K562 (cell line): ENCODE data around the gene CCT5. TPM values are rescaled to one million over a fixed set of nuclear protein-coding genes. Genes with fewer than 3 reads are reported as not detected.

Experiments used
- ATAC-seq: fragments of 200-7000 bp; cut with Tn5 transposase; 3 replicates; pipeline ENCODE4 v1.9.1; 2020; ENCODE audit warnings: moderate library complexity
- BruUV-seq: library from RNA; stranded (reverse); fragments of 400-500 nt; replicated peaks from 2 replicates; lab custom pipeline; 2021; lab: Mats Ljungman, UMichigan
- CTCF ChIA-PET: fragments of 300-600 bp; formaldehyde crosslinking; extraction: SDS; loops from one replicate; lab custom pipeline; 2021; ENCODE audit warnings: low intra/inter-chr PET ratio; lab: Yijun Ruan, JAX
- POLR2A ChIA-PET: fragments of 300-600, 350-650 bp; sonication (Branson Sonifier 250); formaldehyde crosslinking; extraction: SDS; loops from one replicate; lab custom pipeline; 2021; ENCODE audit warnings: antibody characterized with exemption, inconsistent platforms; lab: Yijun Ruan, JAX
- DNase-seq, 4 experiments: peaks; one replicate each; pipeline versions ENCODE4 v3.0.0 to v3.0.0-alpha.2; 2011 to 2018; ENCODE audit warnings: low spot score in 3 of 4, mixed read lengths in 3 of 4; ENCODE audit errors: extremely low read depth in 1 of 4
- FAIRE-seq: peaks from 2 replicates; lab custom pipeline; 2011; peaks lifted over from hg19 to GRCh38; lab: Jason Lieb, UNC
- H2AFZ ChIP-seq: 2 replicates; pipeline ENCODE4 v1.6.0; 2011; ENCODE audit warnings: low read depth, low read length, control low read depth, inconsistent platforms
- H3K27ac ChIP-seq: fragments of 200-600 bp; 3 replicates; pipeline ENCODE4 v1.8.0; 2011; ENCODE audit warnings: low read depth, mild to moderate bottlenecking, control low read depth, inconsistent platforms, low read length, moderate library complexity, mixed read lengths; ENCODE audit errors: extremely low read depth
- H3K27me3 ChIP-seq, 2 experiments: fragments of 300-600 bp in 1 of 2; 2 replicates in 1 of 2; 3 replicates in 1 of 2; pipeline versions ENCODE4 v1.6.0 to v1.8.0; 2011; ENCODE audit warnings: inconsistent platforms in 2 of 2, low read length in 2 of 2, mild to moderate bottlenecking in 1 of 2, mixed read lengths in 1 of 2, moderate library complexity in 1 of 2; ENCODE audit not compliant: control insufficient read depth in 2 of 2, insufficient read depth in 2 of 2
- H3K36me3 ChIP-seq: fragments of 300-600 bp; 3 replicates; pipeline ENCODE4 v1.8.0; 2011; ENCODE audit warnings: mild to moderate bottlenecking, low read length, inconsistent platforms; ENCODE audit not compliant: control insufficient read depth, insufficient read depth
- H3K4me1 ChIP-seq, 2 experiments: fragments of 200-600 bp in 1 of 2; replicated peaks in 1 of 2; 2 replicates in 1 of 2; 3 replicates in 1 of 2; pipeline versions ENCODE4 v1.5.1 to v1.8.0; 2011; ENCODE audit warnings: inconsistent platforms in 2 of 2, low read length in 2 of 2, mild to moderate bottlenecking in 1 of 2, mixed read lengths in 1 of 2, moderate library complexity in 1 of 2; ENCODE audit not compliant: control insufficient read depth in 2 of 2, insufficient read depth in 2 of 2
- H3K4me2 ChIP-seq: 2 replicates; pipeline ENCODE4 v1.6.1; 2011; ENCODE audit warnings: low read length, control low read depth, inconsistent platforms, mixed read lengths; ENCODE audit not compliant: insufficient read depth
- H3K4me3 ChIP-seq: fragments of 200-600 bp; sonication (generic), shearing (Covaris generic); 2 replicates; pipeline ENCODE4 v1.5.1; 2016; ENCODE audit warnings: control low read depth, inconsistent platforms
- H3K79me2 ChIP-seq: fragments of 200-600 bp; 3 replicates; pipeline ENCODE4 v1.8.0; 2011; ENCODE audit warnings: low read length, inconsistent platforms; ENCODE audit not compliant: control insufficient read depth, insufficient read depth
- H3K9ac ChIP-seq, 2 experiments: 2 replicates each; pipeline versions ENCODE4 v1.6.0 to v1.6.1; 2011; ENCODE audit warnings: low read depth in 2 of 2, low read length in 2 of 2, control low read depth in 1 of 2, inconsistent platforms in 1 of 2, mild to moderate bottlenecking in 1 of 2, mixed read lengths in 1 of 2; ENCODE audit not compliant: insufficient read depth in 1 of 2
- H3K9me1 ChIP-seq: one replicate; pipeline ENCODE4 v1.6.0; 2011; ENCODE audit warnings: inconsistent platforms, mild to moderate bottlenecking, low read length, moderate library complexity; ENCODE audit not compliant: control insufficient read depth, insufficient read depth
- H3K9me3 ChIP-seq: replicated peaks from 2 replicates; pipeline ENCODE4 v1.5.1; 2011; ENCODE audit warnings: low read depth, low read length, inconsistent platforms; ENCODE audit not compliant: control insufficient read depth, insufficient read depth
- H4K20me1 ChIP-seq: replicated peaks from 2 replicates; pipeline ENCODE4 v1.6.1; 2011; ENCODE audit warnings: low read length, inconsistent platforms, mixed read lengths; ENCODE audit not compliant: control insufficient read depth, insufficient read depth
- BCL6 ChIP-seq: fragments of 250-450 bp; sonication (Bioruptor Pico); IDR thresholded peaks from 2 replicates; pipeline ENCODE4 v1.4.0; 2020
- COPS2 ChIP-seq: fragments of 450-650 bp; conservative IDR thresholded peaks from 2 replicates; pipeline ENCODE4 v1.6.1; 2016; ENCODE audit warnings: mild to moderate bottlenecking, moderate library complexity
- HNRNPLL ChIP-seq: fragments of 200-400 bp; formaldehyde crosslinking; IDR thresholded peaks from 2 replicates; pipeline ENCODE4 v1.6.1; 2017; ENCODE audit warnings: low read length, low read depth, mild to moderate bottlenecking; ENCODE audit not compliant: poor library complexity, severe bottlenecking
- NFATC3 ChIP-seq: fragments of 450-650 bp; IDR thresholded peaks from 2 replicates; pipeline ENCODE4 v1.6.1; 2017; ENCODE audit warnings: mild to moderate bottlenecking
- SIN3B ChIP-seq: fragments of 450-650 bp; IDR thresholded peaks from 2 replicates; pipeline ENCODE4 v1.6.1; 2017; ENCODE audit warnings: low read depth, mild to moderate bottlenecking, moderate library complexity
- SMAD4 ChIP-seq: fragments of 250-450 bp; sonication (Bioruptor Pico); conservative IDR thresholded peaks from 2 replicates; pipeline ENCODE4 v1.8.0; 2021; ENCODE audit warnings: inconsistent platforms, mild to moderate bottlenecking, moderate library complexity
- SP1 ChIP-seq: sonication (generic); formaldehyde crosslinking; IDR thresholded peaks from 2 replicates; pipeline ENCODE4 v1.8.1; 2022; ENCODE audit warnings: mild to moderate bottlenecking, missing genetic modification reagents
- WGBS: fragments of 100-300 bp; shearing (Covaris generic); methylation state at CpG from one replicate; pipeline ENCODE4 v1.1.6; 2016; ENCODE audit warnings: low coverage, mixed read lengths; ENCODE audit not compliant: insufficient coverage; ENCODE audit errors: missing lambda C conversion rate; 5-methylcytosine and 5-hydroxymethylcytosine counted together
- in situ Hi-C: fragments of 300-500 bp; cut with MboI; formaldehyde crosslinking; loops from 4 replicates; pipeline ENCODE4 v1.15.0; 2018; ENCODE audit warnings: inconsistent platforms, mixed read lengths
- intact Hi-C: fragments of 100-400 bp; cut with micrococcal nuclease; formaldehyde crosslinking; loops from 2 replicates; pipeline ENCODE4 v1.14.2; 2022
- polyA plus RNA-seq, 8 experiments: library from polyadenylated mRNA; depleted of rRNA in 4 of 8; stranded (reverse) in 5 of 8; unstranded in 3 of 8; fragments of >200 nt; fragmentation: Nextera tagmentation in 2 of 8; fragmentation: Illumina TruSeq in 1 of 8; extraction: Ambion mirVana in 2 of 8; extraction: Trizol in 1 of 8; gene quantifications; 2 replicates each; pipeline versions ENCODE4 v1.2.1 to v1.2.3, GENCODE V29; 2011 to 2014; ENCODE audit warnings: inconsistent platforms in 1 of 8, missing spikeins in 1 of 8
- total RNA-seq, 7 experiments: library from RNA; depleted of rRNA in 6 of 7; stranded (reverse); fragments of >200 nt in 6 of 7; fragmentation: Illumina TruSeq in 2 of 7; extraction: Trizol in 2 of 7; gene quantifications; 2 replicates each; pipeline versions ENCODE4 v1.2.1 to v1.2.3, GENCODE V29; 2011 to 2021; ENCODE audit warnings: low replicate concordance in 1 of 7
- TF ChIP-seq, protein P1 (sequence below): sonication (generic); formaldehyde crosslinking; IDR thresholded peaks from 2 replicates; pipeline ENCODE4 v1.9.0; 2022; ENCODE audit warnings: mild to moderate bottlenecking, missing genetic modification reagents
- TF ChIP-seq, protein P2 (sequence below), 2 experiments: IDR thresholded peaks in 1 of 2; conservative IDR thresholded peaks in 1 of 2; 2 replicates each; pipeline ENCODE4 v1.6.1; 2016; ENCODE audit warnings: low read depth in 2 of 2, mild to moderate bottlenecking in 1 of 2, missing compliant biosample characterization in 1 of 2, missing genetic modification characterization in 1 of 2, moderate library complexity in 1 of 2
- TF ChIP-seq, protein P3 (sequence below): fragments of 450-650 bp; IDR thresholded peaks from 2 replicates; pipeline ENCODE4 v1.6.1; 2017; ENCODE audit warnings: antibody characterized with exemption, mild to moderate bottlenecking

CCT5 gene
- total and polyA plus RNA-seq, 9 of the 15 experiments (the other 6 are each of a cell fraction or from before 2014, with no cell fraction given), result 782 to 1,606 (median 1,153) TPM

DNA sequence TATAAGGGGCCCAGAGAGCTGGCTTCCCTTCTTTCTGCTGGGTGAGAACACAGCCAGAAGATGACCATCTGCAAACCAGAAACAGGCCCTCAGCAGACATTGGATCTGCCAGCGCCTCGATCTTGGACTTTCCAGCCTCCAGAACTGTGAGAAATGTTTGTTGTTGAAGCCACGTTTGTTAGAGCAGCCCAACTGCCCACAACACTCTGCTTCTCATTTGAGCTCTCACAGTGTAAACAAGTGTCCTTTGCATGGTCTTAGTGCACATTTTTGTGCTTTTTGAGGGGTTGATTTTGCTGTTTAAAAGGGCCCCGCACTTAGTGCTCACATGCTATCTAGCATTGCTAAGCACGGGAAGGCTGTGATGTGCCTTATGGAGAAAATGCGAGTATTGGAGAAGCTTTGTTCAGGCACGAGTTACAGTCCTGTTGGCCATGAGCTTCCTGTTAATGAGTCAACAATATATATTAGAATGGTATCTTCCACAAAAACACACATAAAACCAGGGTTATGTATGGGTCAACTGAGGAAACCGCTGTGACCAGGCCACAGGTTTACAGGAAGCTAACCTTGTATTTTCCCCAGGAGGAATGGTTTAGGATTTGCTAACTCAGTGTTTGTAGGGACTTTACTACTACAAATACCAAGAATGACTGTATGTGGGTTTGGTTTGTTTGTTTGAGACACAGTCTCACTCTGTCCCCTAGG is 45.7 kb downstream of the CCT5 start:
- POLR2A ChIA-PET, result interaction anchor here (0.6 to 1.7 kb wide), 6 partner anchors 15 to 454 kb away, joined by 3 to 4 read pairs (median 3); partner anchors contain the start of genes CCT5 and MARCHF6
- Histone ChIP-seq H3K9me1 (no peaks in the 10 kb centered on the region), H3K27me3 (no peaks in the 10 kb centered on the region), H3K9me3 (peaks cover 8% of the 10 kb centered on the region; the same call in 1 of the 2 replicates), H3K4me1 (peaks cover 40 to 53% of the 10 kb centered on the region in 2 experiments), H3K27ac (peak overlapping the region; percentile 81), H3K79me2 (peaks cover 89% of the 10 kb centered on the region), H4K20me1 (no peaks in the 10 kb centered on the region), H3K9ac (peak overlapping the region; percentile 14 to 32; a peak in 3 of 4 replicates), H3K4me3 (no peak overlapping the region), H3K4me2 (peak overlapping the region; percentile 4), H2AFZ (no peak overlapping the region), H3K36me3 (peaks cover 70% of the 10 kb centered on the region)
- BruUV-seq, result no TSS peak
- in situ Hi-C loops, result no loop called here
- FAIRE-seq, result peak; percentile 11
- 45% methylated on average over 8 of the region's 8 CpGs for WGBS
- CTCF ChIA-PET, result interaction anchor here (0.6 kb wide), 1 partner anchor 121 kb away, joined by 3 read pairs; no protein-coding TSS in a partner anchor
- intact Hi-C loops, result no loop called here
- DNase-seq, result peak in 1 of 4 experiments; percentile 49
- ATAC-seq, result no peak
- no peak for TF ChIP-seq SP1 (CRISPR knock-in tag)
- TF ChIP-seq NFATC3, result no peak
- TF ChIP-seq COPS2, result no peak
- TF ChIP-seq, protein P1, sequence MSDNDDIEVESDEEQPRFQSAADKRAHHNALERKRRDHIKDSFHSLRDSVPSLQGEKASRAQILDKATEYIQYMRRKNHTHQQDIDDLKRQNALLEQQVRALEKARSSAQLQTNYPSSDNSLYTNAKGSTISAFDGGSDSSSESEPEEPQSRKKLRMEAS, result peak; percentile 44; the same call in 1 of the 2 replicates
- TF ChIP-seq SMAD4 (CRISPR knock-in tag), result peak; percentile 13; the same call in 1 of the 2 replicates
- TF ChIP-seq, protein P2, sequence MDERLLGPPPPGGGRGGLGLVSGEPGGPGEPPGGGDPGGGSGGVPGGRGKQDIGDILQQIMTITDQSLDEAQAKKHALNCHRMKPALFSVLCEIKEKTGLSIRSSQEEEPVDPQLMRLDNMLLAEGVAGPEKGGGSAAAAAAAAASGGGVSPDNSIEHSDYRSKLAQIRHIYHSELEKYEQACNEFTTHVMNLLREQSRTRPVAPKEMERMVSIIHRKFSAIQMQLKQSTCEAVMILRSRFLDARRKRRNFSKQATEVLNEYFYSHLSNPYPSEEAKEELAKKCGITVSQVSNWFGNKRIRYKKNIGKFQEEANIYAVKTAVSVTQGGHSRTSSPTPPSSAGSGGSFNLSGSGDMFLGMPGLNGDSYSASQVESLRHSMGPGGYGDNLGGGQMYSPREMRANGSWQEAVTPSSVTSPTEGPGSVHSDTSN (CRISPR knock-in tag; IDR thresholded peaks at IDR 0.05; ENCODE audit: low read depth), result no peak
- TF ChIP-seq, protein P2 (tag; conservative IDR thresholded peaks at IDR 0.05; ENCODE audit: low read depth), result no peak
- TF ChIP-seq, protein P3, sequence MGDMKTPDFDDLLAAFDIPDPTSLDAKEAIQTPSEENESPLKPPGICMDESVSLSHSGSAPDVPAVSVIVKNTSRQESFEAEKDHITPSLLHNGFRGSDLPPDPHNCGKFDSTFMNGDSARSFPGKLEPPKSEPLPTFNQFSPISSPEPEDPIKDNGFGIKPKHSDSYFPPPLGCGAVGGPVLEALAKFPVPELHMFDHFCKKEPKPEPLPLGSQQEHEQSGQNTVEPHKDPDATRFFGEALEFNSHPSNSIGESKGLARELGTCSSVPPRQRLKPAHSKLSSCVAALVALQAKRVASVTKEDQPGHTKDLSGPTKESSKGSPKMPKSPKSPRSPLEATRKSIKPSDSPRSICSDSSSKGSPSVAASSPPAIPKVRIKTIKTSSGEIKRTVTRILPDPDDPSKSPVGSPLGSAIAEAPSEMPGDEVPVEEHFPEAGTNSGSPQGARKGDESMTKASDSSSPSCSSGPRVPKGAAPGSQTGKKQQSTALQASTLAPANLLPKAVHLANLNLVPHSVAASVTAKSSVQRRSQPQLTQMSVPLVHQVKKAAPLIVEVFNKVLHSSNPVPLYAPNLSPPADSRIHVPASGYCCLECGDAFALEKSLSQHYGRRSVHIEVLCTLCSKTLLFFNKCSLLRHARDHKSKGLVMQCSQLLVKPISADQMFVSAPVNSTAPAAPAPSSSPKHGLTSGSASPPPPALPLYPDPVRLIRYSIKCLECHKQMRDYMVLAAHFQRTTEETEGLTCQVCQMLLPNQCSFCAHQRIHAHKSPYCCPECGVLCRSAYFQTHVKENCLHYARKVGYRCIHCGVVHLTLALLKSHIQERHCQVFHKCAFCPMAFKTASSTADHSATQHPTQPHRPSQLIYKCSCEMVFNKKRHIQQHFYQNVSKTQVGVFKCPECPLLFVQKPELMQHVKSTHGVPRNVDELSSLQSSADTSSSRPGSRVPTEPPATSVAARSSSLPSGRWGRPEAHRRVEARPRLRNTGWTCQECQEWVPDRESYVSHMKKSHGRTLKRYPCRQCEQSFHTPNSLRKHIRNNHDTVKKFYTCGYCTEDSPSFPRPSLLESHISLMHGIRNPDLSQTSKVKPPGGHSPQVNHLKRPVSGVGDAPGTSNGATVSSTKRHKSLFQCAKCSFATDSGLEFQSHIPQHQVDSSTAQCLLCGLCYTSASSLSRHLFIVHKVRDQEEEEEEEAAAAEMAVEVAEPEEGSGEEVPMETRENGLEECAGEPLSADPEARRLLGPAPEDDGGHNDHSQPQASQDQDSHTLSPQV, result peak; percentile 80
- TF ChIP-seq SIN3B, result no peak
- TF ChIP-seq HNRNPLL, result no peak
- no peak for TF ChIP-seq BCL6
